ENCODE data around the gene ZNF555. TPM values are rescaled to one million over a fixed set of nuclear protein-coding genes. Genes with fewer than 3 reads are reported as not detected.

The ZNF555 gene
- total RNA-seq, 4 donors from 2014 or later: 4.1 to 8.5 (median 6.1) TPM

GRCh38 chr19:2854849-2855248 lies 13.6 kb downstream of the ZNF555 start:
- TF ChIP-seq CTCF (IDR thresholded peaks at IDR 0.05; ENCODE audit: low read depth): no peak

GRCh38 chr19:2856457-2857050 lies 15.3 kb downstream of the ZNF555 start:
- no peak for TF ChIP-seq CTCF (IDR thresholded peaks at IDR 0.05; ENCODE audit: low read depth)

- no peak for TF ChIP-seq CTCF (IDR thresholded peaks at IDR 0.05; ENCODE audit: low read depth)
Observed at GRCh38 chr19:2858864-2859263, 17.6 kb downstream of the ZNF555 start.

GRCh38 chr19:2863816-2864215 lies 22.5 kb downstream of the ZNF555 start:
- no peak for TF ChIP-seq CTCF (IDR thresholded peaks at IDR 0.05; ENCODE audit: low read depth)

GRCh38 chr19:2865334-2866100 lies 24.2 kb downstream of the ZNF555 start:
- no peak for TF ChIP-seq CTCF (IDR thresholded peaks at IDR 0.05; ENCODE audit: low read depth)

- no peak for TF ChIP-seq CTCF (IDR thresholded peaks at IDR 0.05; ENCODE audit: low read depth)
Observed at GRCh38 chr19:2866495-2867024, 25.3 kb downstream of the ZNF555 start.

All from subcutaneous adipose tissue (tissue), 4 donors.